ENCODE measurements around the gene CEP78.

GRCh38 chr9:78215706-78216105, 20.2 kb upstream of the CEP78 start:
- TF ChIP-seq CTCF (IDR thresholded peaks at IDR 0.05) (no peak), POLR2A (IDR thresholded peaks at IDR 0.05; ENCODE audit: low read depth) (no peak), POLR2AphosphoS5 (IDR thresholded peaks at IDR 0.05) (no peak)

Data from esophagus muscularis mucosa (tissue), 3 donors.